OCI-LY7 (cell line): ENCODE data around the gene CHCHD10. TPM values are rescaled to one million over a fixed set of nuclear protein-coding genes. Genes with fewer than 3 reads are reported as not detected.

Source experiments
- BruUV-seq: library from RNA; stranded (reverse); fragments of 400-500 nt; replicated peaks from 2 replicates; lab custom pipeline; 2021; lab: Mats Ljungman, UMichigan
- CTCF ChIA-PET: fragments of 300-600 bp; sonication (Branson Sonifier 250); formaldehyde crosslinking; loops from one replicate; lab custom pipeline; 2022; ENCODE audit warnings: antibody characterized with exemption; ENCODE audit not compliant: unreplicated experiment; lab: Charles Lee
- POLR2A ChIA-PET: fragments of 300-600 bp; sonication (Branson Sonifier 250); formaldehyde crosslinking; loops from one replicate; lab custom pipeline; 2022; ENCODE audit warnings: antibody characterized with exemption; lab: Charles Lee
- DNase-seq: peaks from one replicate; pipeline ENCODE4 v3.0.0-alpha.2; 2015; ENCODE audit warnings: low spot score
- H2AFZ ChIP-seq: fragments of 200-600 bp; sonication (generic), shearing (Covaris generic); 2 replicates; pipeline ENCODE4 v1.6.1; 2014; ENCODE audit warnings: mild to moderate bottlenecking, antibody characterized with exemption, low read length, moderate library complexity
- H3K27ac ChIP-seq: fragments of 200-600 bp; sonication (generic); 2 replicates; pipeline ENCODE4 v1.5.1; 2014; ENCODE audit warnings: mixed run types, low read depth, mild to moderate bottlenecking, moderate library complexity, low read length, inconsistent platforms; ENCODE audit not compliant: poor library complexity, severe bottlenecking
- H3K36me3 ChIP-seq: fragments of 200-600 bp; sonication (generic); 2 replicates; pipeline ENCODE4 v1.6.1; 2014; ENCODE audit warnings: mild to moderate bottlenecking, antibody characterized with exemption, low read length, moderate library complexity, mixed read lengths; ENCODE audit not compliant: insufficient read depth
- H3K4me1 ChIP-seq: fragments of 200-600 bp; sonication (generic); 2 replicates; pipeline ENCODE4 v1.5.1; 2014; ENCODE audit warnings: mild to moderate bottlenecking, low read length; ENCODE audit not compliant: insufficient read depth, poor library complexity, severe bottlenecking
- H3K4me2 ChIP-seq: fragments of 200-600 bp; sonication (generic); 2 replicates; pipeline ENCODE4 v1.6.1; 2014; ENCODE audit warnings: mild to moderate bottlenecking, low read length
- H3K4me3 ChIP-seq: fragments of 200-600 bp; sonication (generic); 2 replicates; pipeline ENCODE4 v1.5.1; 2014; ENCODE audit warnings: mild to moderate bottlenecking, low read depth, low read length; ENCODE audit not compliant: poor library complexity, severe bottlenecking
- H3K79me2 ChIP-seq: fragments of 200-600 bp; sonication (generic); 2 replicates; pipeline ENCODE4 v1.6.1; 2016; ENCODE audit warnings: low read depth, mild to moderate bottlenecking, low read length, moderate library complexity, mixed read lengths; ENCODE audit not compliant: insufficient read depth
- H3K9me2 ChIP-seq: fragments of 200-600 bp; sonication (generic); 2 replicates; pipeline ENCODE4 v1.6.1; 2016; ENCODE audit warnings: mild to moderate bottlenecking, low read length, mixed read lengths; ENCODE audit not compliant: insufficient read depth
- H3K9me3 ChIP-seq: fragments of 200-600 bp; sonication (generic); 2 replicates; pipeline ENCODE4 v1.6.1; 2014; ENCODE audit warnings: mild to moderate bottlenecking, mixed run types, low read length, mixed read lengths
- H4K20me1 ChIP-seq: fragments of 200-600 bp; sonication (generic); 2 replicates; pipeline ENCODE4 v1.6.1; 2014; ENCODE audit warnings: mild to moderate bottlenecking, antibody characterized with exemption, low read length, moderate library complexity, mixed read lengths; ENCODE audit not compliant: insufficient read depth
- CTCF ChIP-seq: fragments of 200-600 bp; sonication (generic); conservative IDR thresholded peaks from 2 replicates; pipeline ENCODE4 v1.5.1; 2014; ENCODE audit warnings: mild to moderate bottlenecking, antibody characterized with exemption, low read length, moderate library complexity, mixed read lengths
- EZH2phosphoT487 ChIP-seq: fragments of 200-600 bp; sonication (generic); IDR thresholded peaks from 2 replicates; pipeline ENCODE4 v1.6.1; 2018; ENCODE audit warnings: low read depth, borderline replicate concordance, mild to moderate bottlenecking, mixed run types, antibody characterized with exemption, low read length, moderate library complexity, mixed read lengths
- intact Hi-C: fragments of 100-400 bp; cut with micrococcal nuclease; formaldehyde crosslinking; loops from one replicate; pipeline ENCODE4 v1.10.0; 2022; ENCODE audit not compliant: unreplicated experiment
- total RNA-seq, 2 experiments: library from RNA; depleted of rRNA in 1 of 2; stranded (reverse); fragments of >200 nt in 1 of 2; shearing (Covaris generic) in 1 of 2; gene quantifications; 2 replicates each; pipeline ENCODE4 v1.2.3, GENCODE V29; 2014 to 2022

The CHCHD10 gene
- total RNA-seq, 2 experiments from 2014 or later, result 50.8 to 252 TPM

- Histone ChIP-seq H3K4me2 (no peak overlapping the region), H3K36me3 (peaks cover 95% of the 10 kb centered on the region), H3K4me1 (peaks cover 30% of the 10 kb centered on the region), H3K27ac (no peak overlapping the region), H3K4me3 (no peak overlapping the region), H3K79me2 (peaks cover 48% of the 10 kb centered on the region), H2AFZ (no peak overlapping the region), H3K9me2 (no peaks in the 10 kb centered on the region), H4K20me1 (peaks cover 13% of the 10 kb centered on the region; the same call in 1 of the 2 replicates), H3K9me3 (0 out of 2 replicates have a peak, but pooled peaks cover under 1% of the 10 kb centered on the region)
- POLR2A ChIA-PET, result interaction anchor here (0.9 kb wide), 1 partner anchor 605 kb away, joined by 3 read pairs; no protein-coding TSS in a partner anchor
- intact Hi-C loops, result no loop called here
- CTCF ChIA-PET, result no interaction called here
- DNase-seq, result no peak
- no peak for TF ChIP-seq CTCF
- BruUV-seq, result no TSS peak
Measured at GRCh38 chr22:23793326-23793725, 25.6 kb upstream of the CHCHD10 start.

- BruUV-seq, result no TSS peak
- no peak overlapping the region for H3K4me3 ChIP-seq
- no peaks in the 10 kb centered on the region for H3K9me3 ChIP-seq
- DNase-seq, result no peak
- peaks cover 22% of the 10 kb centered on the region for H4K20me1 ChIP-seq
- ChIA-PET CTCF (interaction anchor here (0.5 kb wide), 1 partner anchor 7 kb away, joined by 3 read pairs; no protein-coding TSS in a partner anchor), POLR2A (interaction anchor here (0.6 kb wide), 1 partner anchor 55 kb away, joined by 3 read pairs; no protein-coding TSS in a partner anchor)
- TF ChIP-seq CTCF, result no peak
- no peak for TF ChIP-seq EZH2phosphoT487
- intact Hi-C loops, result no loop called here
- peaks cover 52% of the 10 kb centered on the region for H3K79me2 ChIP-seq
- no peak overlapping the region for H2AFZ ChIP-seq
- H3K27ac ChIP-seq, result no peak overlapping the region
- H3K4me1 ChIP-seq, result peaks cover 30% of the 10 kb centered on the region
- peaks cover 90% of the 10 kb centered on the region for H3K36me3 ChIP-seq
- H3K9me2 ChIP-seq, result no peaks in the 10 kb centered on the region
- no peak overlapping the region for H3K4me2 ChIP-seq
Measured at GRCh38 chr22:23791738-23792645, 24.2 kb upstream of the CHCHD10 start.
